Immature natural killer cell (primary cell): Measurements from ENCODE around the gene AFAP1L2. TPM values are rescaled to one million over a fixed set of nuclear protein-coding genes. Genes with fewer than 3 reads are reported as not detected.

Experiments used
- DNase-seq, 3 donors: peaks; one replicate each; pipeline ENCODE4 v3.0.0; 2022; ENCODE audit warnings: mixed read lengths in 1 of 3
- H3K27ac Mint-ChIP-seq, 6 donors: one replicate each; pipeline ENCODE4 v1.8.0; 2020; ENCODE audit warnings: mixed read lengths in 6 of 6, mild to moderate bottlenecking in 5 of 6, inconsistent platforms in 4 of 6, moderate library complexity in 3 of 6
- H3K27me3 Mint-ChIP-seq, 3 donors: one replicate each; pipeline ENCODE4 v1.8.0; 2020 to 2021; ENCODE audit warnings: low read depth in 3 of 3, mild to moderate bottlenecking in 3 of 3, mixed read lengths in 3 of 3, moderate library complexity in 3 of 3, inconsistent platforms in 1 of 3
- H3K36me3 Mint-ChIP-seq, 3 donors: one replicate each; pipeline ENCODE4 v1.8.0; 2020; ENCODE audit warnings: mixed read lengths in 3 of 3, inconsistent platforms in 2 of 3, mild to moderate bottlenecking in 2 of 3
- H3K4me1 Mint-ChIP-seq, 2 donors: one replicate each; pipeline ENCODE4 v1.8.0; 2020; ENCODE audit warnings: inconsistent platforms in 2 of 2, mild to moderate bottlenecking in 2 of 2, mixed read lengths in 2 of 2, moderate library complexity in 1 of 2
- H3K4me3 Mint-ChIP-seq, 5 donors: one replicate each; pipeline ENCODE4 v1.8.0; 2020; ENCODE audit warnings: mild to moderate bottlenecking in 5 of 5, mixed read lengths in 5 of 5, inconsistent platforms in 3 of 5, moderate library complexity in 3 of 5
- H3K9me3 Mint-ChIP-seq, 6 donors: one replicate each; pipeline ENCODE4 v1.8.0; 2020; ENCODE audit warnings: mild to moderate bottlenecking in 6 of 6, mixed read lengths in 6 of 6, inconsistent platforms in 4 of 6, moderate library complexity in 3 of 6
- polyA plus RNA-seq, 3 donors: library from polyadenylated mRNA; unstranded; fragments of 300-500 nt; fragmentation: Illumina TruSeq; gene quantifications; one replicate each; pipeline ENCODE4 v1.2.3, GENCODE V29; 2021

Gene AFAP1L2
- polyA plus RNA-seq, 3 donors from 2014 or later, result 0.61 to 2.0 (median 1.2) TPM

DNA sequence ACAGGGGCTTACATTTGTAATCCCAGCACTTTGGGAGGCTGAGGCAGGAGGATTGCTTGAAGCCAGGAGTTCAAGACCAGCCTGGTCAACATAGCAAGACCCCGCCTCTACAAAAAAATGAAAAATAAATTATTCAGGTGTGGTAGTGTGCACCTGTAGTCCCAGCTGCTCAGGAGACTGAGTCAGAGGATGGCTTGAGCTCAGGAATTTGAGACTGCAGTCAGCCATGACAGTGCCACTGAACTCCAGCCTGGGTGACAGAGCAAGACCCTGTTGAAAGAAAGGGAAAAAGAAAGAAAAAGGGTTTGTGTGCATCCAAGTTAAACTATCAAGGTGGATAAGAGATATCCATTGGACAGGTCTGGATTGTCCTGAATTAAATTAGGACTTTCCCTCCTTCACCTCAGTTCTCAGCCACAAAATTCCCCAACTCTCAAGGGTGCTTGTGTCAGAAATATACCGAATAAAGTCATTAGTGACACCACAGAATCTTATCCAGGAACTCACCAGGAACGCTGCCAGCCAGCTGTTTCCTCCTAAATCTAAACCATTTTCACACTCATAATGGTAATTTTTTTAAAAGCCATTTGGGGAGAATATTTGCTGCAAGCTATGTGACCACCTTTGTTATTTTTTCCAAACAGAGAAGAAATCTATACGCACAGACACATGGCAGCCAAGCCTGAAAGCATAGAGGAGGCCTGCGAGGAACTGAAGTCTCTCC lies 12.0 kb downstream of the AFAP1L2 start:
- Mint-ChIP-seq H3K27me3 (peaks cover 0 to 5% (median 5%) of the 10 kb centered on the region in 3 donors), H3K4me3 (no peak overlapping the region), H3K4me1 (no peaks in the 10 kb centered on the region), H3K9me3 (no peaks in the 10 kb centered on the region), H3K36me3 (no peaks in the 10 kb centered on the region), H3K27ac (no peak overlapping the region)
- no peak for DNase-seq

DNA sequence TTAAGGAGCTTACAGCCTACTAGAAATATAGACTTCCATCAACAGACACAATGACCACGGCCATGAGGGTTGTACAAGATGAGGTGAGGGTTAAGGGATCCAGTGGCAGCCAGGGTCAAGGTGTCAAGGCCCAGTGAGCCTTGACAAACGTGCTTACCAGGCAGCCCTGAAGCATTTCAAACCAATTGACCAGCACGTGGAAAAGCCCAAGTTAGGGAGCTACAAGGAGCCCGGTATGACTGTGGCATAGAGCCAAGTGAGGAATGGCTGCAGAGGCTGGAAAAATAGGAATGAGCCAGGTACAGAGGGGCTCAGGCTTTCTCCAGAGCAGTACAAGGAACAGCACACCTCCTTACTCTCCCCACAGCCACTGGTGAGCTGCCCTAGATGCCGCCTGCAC lies 12.7 kb downstream of the AFAP1L2 start:
- DNase-seq, result no peak
- Mint-ChIP-seq H3K36me3 (no peaks in the 10 kb centered on the region), H3K27me3 (peaks cover 0 to 5% (median 5%) of the 10 kb centered on the region in 3 donors), H3K4me3 (no peak overlapping the region), H3K9me3 (no peaks in the 10 kb centered on the region), H3K4me1 (no peaks in the 10 kb centered on the region), H3K27ac (no peak overlapping the region)

GRCh38 chr10:114389426-114389825 lies 14.9 kb downstream of the AFAP1L2 start:
- no peaks in the 10 kb centered on the region for H3K4me1 Mint-ChIP-seq
- DNase-seq, result no peak
- no peak overlapping the region for H3K27ac Mint-ChIP-seq
- H3K27me3 Mint-ChIP-seq, result peaks cover 2 to 3% (median 2%) of the 10 kb centered on the region in 3 donors
- no peaks in the 10 kb centered on the region for H3K36me3 Mint-ChIP-seq
- no peaks in the 10 kb centered on the region for H3K9me3 Mint-ChIP-seq
- H3K4me3 Mint-ChIP-seq, result no peak overlapping the region

GRCh38 chr10:114388275-114388674 lies 16.0 kb downstream of the AFAP1L2 start:
- Mint-ChIP-seq H3K27ac (no peak overlapping the region), H3K4me3 (no peak overlapping the region), H3K36me3 (no peaks in the 10 kb centered on the region), H3K9me3 (peaks cover 0 to 2% (median 0%) of the 10 kb centered on the region in 6 donors), H3K4me1 (no peaks in the 10 kb centered on the region), H3K27me3 (peaks cover 2 to 3% (median 3%) of the 10 kb centered on the region in 3 donors)
- DNase-seq, result no peak

GRCh38 chr10:114387784-114388183 lies 16.5 kb downstream of the AFAP1L2 start:
- no peak overlapping the region for H3K27ac Mint-ChIP-seq
- H3K9me3 Mint-ChIP-seq, result peaks cover 0 to 2% (median 0%) of the 10 kb centered on the region in 6 donors
- DNase-seq, result no peak
- H3K27me3 Mint-ChIP-seq, result peaks cover 3 to 5% (median 3%) of the 10 kb centered on the region in 3 donors
- H3K36me3 Mint-ChIP-seq, result no peaks in the 10 kb centered on the region
- H3K4me1 Mint-ChIP-seq, result no peaks in the 10 kb centered on the region
- H3K4me3 Mint-ChIP-seq, result no peak overlapping the region

DNA sequence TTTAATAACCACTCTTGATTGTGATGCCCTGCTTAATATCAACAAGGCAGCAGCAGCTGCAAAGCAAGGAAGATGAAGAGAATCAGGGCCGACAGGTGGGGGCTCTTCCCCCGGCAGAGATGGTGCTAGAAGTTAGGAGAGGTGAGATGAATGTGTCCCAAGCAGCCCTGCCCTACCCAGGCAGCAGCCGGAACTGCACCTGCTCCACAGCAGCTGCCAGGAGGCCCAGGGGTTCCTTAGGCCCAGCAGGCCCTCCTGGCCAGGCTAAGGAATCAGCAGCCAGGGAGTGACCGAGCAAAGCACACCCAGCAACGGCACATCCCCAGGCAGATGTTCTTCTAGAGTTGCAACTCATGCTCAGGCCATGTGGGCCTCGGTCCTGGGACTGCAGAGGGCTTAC lies 17.9 kb downstream of the AFAP1L2 start:
- no peak overlapping the region for H3K27ac Mint-ChIP-seq

GRCh38 chr10:114385557-114385956 lies 18.7 kb downstream of the AFAP1L2 start:
- peaks cover 3 to 11% (median 3%) of the 10 kb centered on the region in 3 donors for H3K27me3 Mint-ChIP-seq
- H3K36me3 Mint-ChIP-seq, result no peaks in the 10 kb centered on the region
- H3K27ac Mint-ChIP-seq, result no peak overlapping the region
- H3K9me3 Mint-ChIP-seq, result peaks cover 0 to 2% (median 0%) of the 10 kb centered on the region in 6 donors
- no peak overlapping the region for H3K4me3 Mint-ChIP-seq
- DNase-seq, result no peak
- H3K4me1 Mint-ChIP-seq, result no peaks in the 10 kb centered on the region

More for the DNA sequence above, 17.9 kb downstream of the AFAP1L2 start:
- Mint-ChIP-seq H3K4me1 (no peaks in the 10 kb centered on the region), H3K9me3 (peaks cover 0 to 2% (median 0%) of the 10 kb centered on the region in 6 donors), H3K36me3 (no peaks in the 10 kb centered on the region), H3K4me3 (no peak overlapping the region), H3K27me3 (peaks cover 3 to 11% (median 3%) of the 10 kb centered on the region in 3 donors)
- no peak for DNase-seq

- Mint-ChIP-seq H3K4me3 (no peak overlapping the region), H3K4me1 (no peaks in the 10 kb centered on the region), H3K27ac (no peak overlapping the region), H3K36me3 (no peaks in the 10 kb centered on the region), H3K9me3 (peaks cover 0 to 2% (median 0%) of the 10 kb centered on the region in 6 donors), H3K27me3 (peaks cover 3 to 14% (median 10%) of the 10 kb centered on the region in 3 donors)
- DNase-seq, result no peak
Observed at GRCh38 chr10:114384601-114385000, 19.7 kb downstream of the AFAP1L2 start.

DNA sequence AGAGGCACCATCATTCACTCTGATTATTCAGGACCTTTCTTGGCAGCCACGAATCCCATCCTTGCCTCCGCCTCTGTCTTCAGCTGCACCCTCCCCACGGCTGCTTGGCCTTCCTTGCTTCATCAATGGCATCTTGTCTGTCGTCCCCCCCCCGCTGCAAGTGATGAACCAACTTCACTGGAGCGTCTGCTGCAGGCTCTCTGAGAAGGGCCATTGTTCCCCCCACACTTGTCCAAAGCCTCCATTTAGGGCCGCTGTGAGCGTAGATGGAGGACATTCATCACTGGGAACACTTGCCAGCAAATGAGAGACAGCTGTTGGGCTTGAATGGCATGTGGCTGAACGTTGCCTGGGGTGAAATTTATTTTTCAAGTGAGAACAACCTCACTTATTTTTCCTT lies 20.1 kb downstream of the AFAP1L2 start:
- Mint-ChIP-seq H3K4me1 (no peaks in the 10 kb centered on the region), H3K4me3 (no peak overlapping the region), H3K9me3 (peaks cover 0 to 2% (median 0%) of the 10 kb centered on the region in 6 donors)

GRCh38 chr10:114380797-114381196 lies 23.5 kb downstream of the AFAP1L2 start:
- Mint-ChIP-seq H3K4me3 (no peak overlapping the region), H3K4me1 (no peaks in the 10 kb centered on the region), H3K27ac (no peak overlapping the region), H3K27me3 (peaks cover 3 to 12% (median 7%) of the 10 kb centered on the region in 3 donors), H3K36me3 (no peaks in the 10 kb centered on the region), H3K9me3 (peaks cover 0 to 2% (median 0%) of the 10 kb centered on the region in 6 donors)
- DNase-seq, result no peak

More for the DNA sequence above, 20.1 kb downstream of the AFAP1L2 start:
- peaks cover 3 to 14% (median 10%) of the 10 kb centered on the region in 3 donors for H3K27me3 Mint-ChIP-seq
- DNase-seq, result no peak
- no peaks in the 10 kb centered on the region for H3K36me3 Mint-ChIP-seq
- no peak overlapping the region for H3K27ac Mint-ChIP-seq

DNA sequence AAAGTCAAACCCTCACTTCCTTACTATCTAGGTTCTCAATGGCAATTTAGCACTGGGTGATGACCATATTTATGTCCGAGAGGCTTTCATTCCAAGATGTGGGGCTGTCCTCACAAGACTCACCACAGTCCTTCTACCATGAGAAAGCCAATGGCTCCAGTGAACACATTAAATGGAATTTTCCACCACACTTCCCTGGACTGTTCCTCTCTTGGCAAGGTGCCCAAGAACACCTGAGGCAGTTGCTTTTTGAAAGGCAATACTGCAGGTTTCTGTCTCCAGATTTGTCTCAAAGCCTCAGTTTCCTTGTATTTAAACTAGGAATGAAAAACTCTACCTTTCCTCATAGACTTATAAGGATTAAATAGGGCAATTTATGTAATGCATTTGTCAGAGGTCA lies 24.2 kb downstream of the AFAP1L2 start:
- Mint-ChIP-seq H3K4me1 (no peaks in the 10 kb centered on the region), H3K4me3 (no peak overlapping the region), H3K27ac (no peak overlapping the region), H3K27me3 (peaks cover 3 to 12% (median 7%) of the 10 kb centered on the region in 3 donors), H3K36me3 (no peaks in the 10 kb centered on the region), H3K9me3 (peaks cover 0 to 2% (median 0%) of the 10 kb centered on the region in 6 donors)
- DNase-seq, result no peak

- DNase-seq, result no peak
- Mint-ChIP-seq H3K27me3 (peaks cover 3 to 12% (median 7%) of the 10 kb centered on the region in 3 donors), H3K4me3 (no peak overlapping the region), H3K4me1 (no peaks in the 10 kb centered on the region), H3K9me3 (peaks cover 0 to 2% (median 0%) of the 10 kb centered on the region in 6 donors), H3K36me3 (no peaks in the 10 kb centered on the region), H3K27ac (no peak overlapping the region)
Observed at GRCh38 chr10:114379631-114380041, 24.7 kb downstream of the AFAP1L2 start.

GRCh38 chr10:114376523-114376922 lies 27.8 kb downstream of the AFAP1L2 start:
- H3K9me3 Mint-ChIP-seq, result no peaks in the 10 kb centered on the region

GRCh38 chr10:114375047-114375446 lies 29.3 kb downstream of the AFAP1L2 start:
- no peak for DNase-seq
- no peaks in the 10 kb centered on the region for H3K9me3 Mint-ChIP-seq
- H3K27ac Mint-ChIP-seq, result no peak overlapping the region
- no peak overlapping the region for H3K4me3 Mint-ChIP-seq
- H3K4me1 Mint-ChIP-seq, result peaks cover under 1 to 1% of the 10 kb centered on the region in 2 donors
- H3K27me3 Mint-ChIP-seq, result peaks cover 2 to 7% (median 3%) of the 10 kb centered on the region in 3 donors
- H3K36me3 Mint-ChIP-seq, result no peaks in the 10 kb centered on the region

More at GRCh38 chr10:114376523-114376922, 27.8 kb downstream of the AFAP1L2 start:
- no peaks in the 10 kb centered on the region for H3K36me3 Mint-ChIP-seq
- H3K4me3 Mint-ChIP-seq, result no peak overlapping the region
- H3K27me3 Mint-ChIP-seq, result peaks cover 2 to 11% (median 3%) of the 10 kb centered on the region in 3 donors
- H3K4me1 Mint-ChIP-seq, result no peaks in the 10 kb centered on the region
- no peak overlapping the region for H3K27ac Mint-ChIP-seq
- no peak for DNase-seq
